ENCODE data around the gene SAT1.

- TF ChIP-seq, protein P1, sequence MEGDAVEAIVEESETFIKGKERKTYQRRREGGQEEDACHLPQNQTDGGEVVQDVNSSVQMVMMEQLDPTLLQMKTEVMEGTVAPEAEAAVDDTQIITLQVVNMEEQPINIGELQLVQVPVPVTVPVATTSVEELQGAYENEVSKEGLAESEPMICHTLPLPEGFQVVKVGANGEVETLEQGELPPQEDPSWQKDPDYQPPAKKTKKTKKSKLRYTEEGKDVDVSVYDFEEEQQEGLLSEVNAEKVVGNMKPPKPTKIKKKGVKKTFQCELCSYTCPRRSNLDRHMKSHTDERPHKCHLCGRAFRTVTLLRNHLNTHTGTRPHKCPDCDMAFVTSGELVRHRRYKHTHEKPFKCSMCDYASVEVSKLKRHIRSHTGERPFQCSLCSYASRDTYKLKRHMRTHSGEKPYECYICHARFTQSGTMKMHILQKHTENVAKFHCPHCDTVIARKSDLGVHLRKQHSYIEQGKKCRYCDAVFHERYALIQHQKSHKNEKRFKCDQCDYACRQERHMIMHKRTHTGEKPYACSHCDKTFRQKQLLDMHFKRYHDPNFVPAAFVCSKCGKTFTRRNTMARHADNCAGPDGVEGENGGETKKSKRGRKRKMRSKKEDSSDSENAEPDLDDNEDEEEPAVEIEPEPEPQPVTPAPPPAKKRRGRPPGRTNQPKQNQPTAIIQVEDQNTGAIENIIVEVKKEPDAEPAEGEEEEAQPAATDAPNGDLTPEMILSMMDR (IDR thresholded peaks at IDR 0.05) = no peak
- TF ChIP-seq POLR2A (IDR thresholded peaks at IDR 0.05) (no peak), POLR2AphosphoS5 (IDR thresholded peaks at IDR 0.05) (no peak), EP300 (IDR thresholded peaks at IDR 0.05) (no peak)
Measured at GRCh38 chrX:23815376-23815775, 32.4 kb downstream of the SAT1 start.
